A172 (cell line): ENCODE measurements around the gene MRPL30. TPM values are rescaled to one million over a fixed set of nuclear protein-coding genes. Genes with fewer than 3 reads are reported as not detected.
"Not testable (repeated sequence)": the region's sequence is repeated elsewhere in the genome, so short reads cannot be mapped to it uniquely, and the experiment has no call there.

Experiments used
- DNase-seq: peaks from one replicate; pipeline ENCODE4 v3.0.0-alpha.2; 2015; ENCODE audit warnings: low spot score
- total RNA-seq: library from RNA; depleted of rRNA; stranded (reverse); fragments of >200 nt; shearing (Covaris generic); gene quantifications from 2 replicates; pipeline ENCODE4 v1.2.3, GENCODE V29; 2014; rRNA removed

MRPL30 gene
- total RNA-seq, 1 experiment from 2014 or later, result 67.3 TPM

DNA sequence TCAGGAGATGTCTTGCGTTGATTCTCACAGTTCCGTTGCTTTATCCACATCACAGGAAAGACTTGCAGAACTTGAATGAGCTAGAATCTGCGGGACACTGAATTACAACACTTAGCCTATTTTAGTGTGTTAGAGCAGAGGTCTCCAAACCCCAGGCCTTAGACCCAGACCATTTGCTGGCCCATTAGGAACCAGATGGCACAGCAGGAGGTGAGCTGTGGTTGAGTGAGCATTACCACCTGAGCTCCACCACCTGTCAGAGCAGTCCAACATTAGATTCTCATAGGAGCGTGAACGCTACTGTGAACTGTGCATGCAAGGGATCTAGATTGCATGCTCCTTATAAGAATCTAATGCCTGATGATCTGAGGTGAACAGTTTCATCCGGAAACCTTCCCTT is 3.8 kb downstream of the MRPL30 start:
- DNase-seq, result no peak

DNA sequence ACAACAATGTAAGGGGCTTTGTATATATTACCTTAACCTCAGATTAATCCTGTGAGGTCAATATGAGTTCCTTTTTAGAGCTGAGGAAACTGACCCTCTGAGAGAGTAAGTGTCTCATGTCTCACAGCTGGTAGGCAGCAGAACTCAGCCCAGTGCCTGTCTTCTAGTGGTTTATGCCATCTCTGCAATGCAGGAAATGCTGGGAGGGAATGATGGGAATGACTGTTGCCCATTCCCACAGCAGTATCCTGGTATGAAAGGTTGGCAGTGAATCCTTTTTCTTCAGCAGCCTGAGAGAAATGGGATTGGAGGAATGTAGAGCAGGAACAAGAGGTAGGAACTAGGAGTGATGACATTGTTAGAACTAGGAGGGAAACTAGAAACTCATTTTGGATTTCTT is 6.0 kb downstream of the MRPL30 start:
- DNase-seq, result no peak

DNA sequence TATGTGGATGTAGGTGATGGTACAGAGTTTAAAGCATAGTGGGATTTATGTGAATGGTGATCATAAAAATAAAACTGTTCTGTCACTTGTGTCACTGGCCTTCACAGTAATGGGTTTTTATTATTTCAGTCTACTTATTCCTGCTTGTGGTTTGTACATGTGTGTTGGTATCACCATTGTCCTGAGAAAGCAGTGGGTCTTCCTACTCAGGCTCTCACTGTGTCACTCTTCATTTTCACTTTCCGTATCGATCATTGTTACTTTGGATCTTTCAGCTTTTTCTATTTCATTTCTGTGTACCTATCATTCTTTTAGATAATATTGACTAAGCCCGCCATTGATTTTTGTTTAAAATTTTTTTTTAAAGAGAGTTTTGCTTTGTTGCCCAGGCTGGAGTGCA is 7.4 kb downstream of the MRPL30 start:
- DNase-seq, result no peak

DNA sequence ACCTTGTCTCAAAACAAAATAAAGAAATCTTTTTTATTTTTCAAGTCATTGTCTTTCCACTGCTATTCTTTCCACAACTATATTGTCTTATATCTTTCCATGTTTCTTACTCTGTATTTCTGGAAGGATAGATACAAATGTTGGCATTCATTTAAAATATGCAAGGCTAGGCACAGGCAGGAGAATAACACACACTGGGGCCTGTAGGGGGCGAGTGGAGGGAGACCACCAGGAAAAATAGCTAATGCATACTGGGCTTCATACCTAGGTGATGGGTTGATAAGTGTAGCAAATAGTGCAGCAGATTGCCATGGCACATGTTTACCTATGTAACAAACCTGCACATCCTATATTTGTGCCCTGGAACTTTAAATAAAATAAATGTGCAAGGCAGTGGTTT is 9.6 kb downstream of the MRPL30 start:
- no peak for DNase-seq

DNA sequence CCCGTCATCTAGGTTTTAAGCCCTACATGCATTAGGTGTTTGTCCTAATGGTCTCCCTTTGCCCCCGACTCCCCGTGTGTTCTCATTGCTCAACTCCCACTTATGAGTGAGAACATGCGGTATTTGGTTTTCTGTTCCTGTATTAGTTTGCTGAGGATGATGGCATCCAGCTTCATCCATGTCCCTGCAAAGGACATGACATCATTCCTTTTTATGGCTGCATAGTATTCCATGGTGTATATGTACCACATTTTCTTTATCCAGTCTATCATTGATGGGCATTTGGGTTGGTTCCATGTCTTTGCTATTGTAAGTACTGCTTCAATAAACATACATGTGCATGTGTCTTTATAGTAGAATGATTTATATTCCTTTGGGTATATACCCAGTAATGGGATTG is 11.4 kb downstream of the MRPL30 start:
- DNase-seq, result not testable (repeated sequence)

DNA sequence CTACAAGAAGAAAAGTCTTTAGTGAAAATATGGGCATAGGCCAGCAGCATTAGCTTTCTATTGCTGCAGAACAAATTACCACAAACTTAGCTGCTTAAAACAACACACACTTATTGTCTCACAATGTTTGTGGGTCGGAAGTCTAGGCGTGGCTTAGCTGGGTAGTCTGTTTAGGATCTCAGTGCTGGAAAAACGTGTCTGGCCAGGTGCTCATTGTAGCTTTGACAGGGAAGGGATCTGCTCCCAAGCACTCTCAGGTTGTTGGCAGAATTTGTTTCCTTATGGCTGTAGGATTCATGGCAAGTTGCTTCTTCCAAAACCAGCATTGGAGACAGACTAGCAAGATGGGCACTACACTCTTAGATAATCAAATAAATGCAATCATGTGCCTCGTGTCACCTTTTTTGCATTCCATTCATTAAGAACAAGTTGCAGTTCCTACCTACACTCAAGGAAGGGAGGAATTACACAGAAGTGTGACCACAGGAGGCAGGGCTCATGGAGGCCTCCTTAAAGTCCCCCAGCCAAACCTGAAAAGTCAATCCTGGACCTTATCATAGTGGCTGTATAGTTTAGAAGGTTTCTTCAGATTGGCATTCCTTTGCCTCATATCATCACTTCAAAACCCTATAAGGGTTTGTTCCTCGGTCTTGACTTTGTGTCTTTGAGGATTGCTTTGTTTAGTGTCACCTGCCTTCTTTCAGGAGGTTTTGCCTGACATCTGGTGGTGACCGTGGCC is 17.3 kb downstream of the MRPL30 start:
- DNase-seq, result no peak

DNA sequence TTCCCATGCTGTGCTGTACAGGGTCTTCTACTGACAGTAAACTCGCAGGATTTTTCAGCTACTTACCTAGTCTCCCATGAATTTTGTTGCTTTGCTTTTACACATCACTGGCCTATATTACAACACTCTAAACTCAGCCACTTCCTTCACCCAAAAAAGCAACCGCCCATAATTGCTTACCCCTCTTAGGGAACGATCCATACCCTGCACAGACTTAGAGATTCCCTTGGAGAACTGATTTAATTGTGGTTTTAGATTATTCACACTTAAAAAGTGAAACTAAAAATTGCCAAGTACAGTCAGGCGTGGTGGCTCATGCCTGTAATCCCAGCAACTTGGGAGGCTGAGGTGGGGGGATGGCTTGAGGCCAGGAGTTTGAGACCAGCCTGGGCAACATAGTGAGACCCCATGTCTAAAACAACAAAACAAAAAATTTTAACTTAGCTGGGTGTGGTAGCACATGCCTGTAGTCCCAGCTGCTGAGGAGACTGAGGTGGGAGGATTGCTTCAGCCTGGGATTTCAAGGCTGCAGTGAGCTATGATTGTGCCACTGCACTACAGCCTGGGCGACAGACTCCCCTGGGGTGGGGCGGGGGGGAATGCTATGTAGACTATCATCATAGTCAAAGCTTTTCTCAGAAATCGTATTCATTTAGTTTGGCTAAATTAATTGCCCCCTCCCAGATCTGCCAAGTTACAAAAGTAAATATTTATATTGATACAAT is 19.3 kb downstream of the MRPL30 start:
- DNase-seq, result no peak

DNA sequence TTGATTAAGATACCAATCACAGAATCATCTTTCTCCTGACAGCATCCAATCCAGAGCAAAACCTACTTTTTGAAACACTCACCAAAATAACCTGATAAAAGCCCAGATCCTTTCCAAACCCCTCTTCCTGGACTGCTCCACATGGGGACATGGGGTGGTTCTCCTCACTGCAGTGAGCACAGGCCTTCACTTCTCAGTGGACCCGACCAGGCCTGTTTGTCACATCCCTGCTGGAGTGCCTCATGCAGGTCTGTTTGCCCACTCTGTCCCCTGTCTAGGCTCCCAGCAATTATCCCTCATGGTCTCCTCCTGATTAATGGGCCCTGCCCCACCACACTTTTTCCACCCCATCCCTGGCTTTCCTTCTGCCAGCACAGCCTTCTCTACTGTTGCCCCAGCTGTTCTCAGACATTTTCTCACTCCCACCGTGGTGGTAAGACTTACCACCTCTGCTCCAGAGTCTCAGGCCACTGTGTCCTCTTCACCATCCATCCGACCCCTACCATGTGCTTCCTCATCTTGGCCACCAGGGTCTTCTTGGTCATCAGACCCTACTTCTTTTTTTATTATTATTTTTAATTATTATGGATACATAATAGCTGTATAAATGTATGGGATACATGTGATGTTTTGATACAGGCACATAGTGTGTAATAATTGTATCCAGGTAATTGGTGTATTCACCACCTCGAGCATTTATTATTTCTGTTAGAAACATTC is 21.1 kb downstream of the MRPL30 start:
- DNase-seq, result no peak

DNA sequence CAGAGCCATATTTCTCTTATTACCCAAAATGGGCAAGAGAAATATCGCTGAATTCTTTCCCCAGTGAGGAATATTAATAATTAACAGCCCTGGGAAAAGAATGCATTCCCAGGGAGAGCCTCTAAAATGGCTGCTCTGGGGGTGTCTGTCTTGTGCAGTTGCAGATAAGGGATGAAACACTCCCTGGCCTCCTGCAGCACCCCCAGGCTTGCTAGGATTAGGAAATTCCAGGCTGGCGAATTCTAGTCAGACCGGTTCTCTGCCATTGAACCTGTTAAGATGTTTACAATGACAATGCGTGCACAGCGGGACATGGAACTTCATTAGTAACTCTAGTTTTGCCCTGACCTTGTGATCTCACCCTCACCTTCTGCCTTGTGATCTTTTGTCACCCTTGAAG is 24.5 kb downstream of the MRPL30 start:
- DNase-seq, result no peak

DNA sequence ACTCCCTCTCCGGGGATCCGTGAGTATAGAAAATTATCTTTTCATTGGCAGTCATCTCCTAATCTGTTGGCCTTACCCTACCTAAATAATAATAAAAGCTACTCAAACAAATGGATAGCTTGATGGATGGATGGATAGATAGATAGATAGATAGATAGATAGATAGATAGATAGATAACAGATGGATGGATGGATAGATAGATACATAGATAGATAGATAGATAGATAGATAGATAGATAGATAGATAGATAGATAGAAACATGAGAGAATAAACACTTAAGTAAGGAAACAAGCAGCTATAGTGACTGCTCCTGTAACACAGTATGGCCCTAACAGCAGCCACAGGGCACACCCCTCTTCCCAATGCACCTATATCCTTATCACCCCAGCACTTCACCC is 35.1 kb downstream of the MRPL30 start:
- no peak for DNase-seq

DNA sequence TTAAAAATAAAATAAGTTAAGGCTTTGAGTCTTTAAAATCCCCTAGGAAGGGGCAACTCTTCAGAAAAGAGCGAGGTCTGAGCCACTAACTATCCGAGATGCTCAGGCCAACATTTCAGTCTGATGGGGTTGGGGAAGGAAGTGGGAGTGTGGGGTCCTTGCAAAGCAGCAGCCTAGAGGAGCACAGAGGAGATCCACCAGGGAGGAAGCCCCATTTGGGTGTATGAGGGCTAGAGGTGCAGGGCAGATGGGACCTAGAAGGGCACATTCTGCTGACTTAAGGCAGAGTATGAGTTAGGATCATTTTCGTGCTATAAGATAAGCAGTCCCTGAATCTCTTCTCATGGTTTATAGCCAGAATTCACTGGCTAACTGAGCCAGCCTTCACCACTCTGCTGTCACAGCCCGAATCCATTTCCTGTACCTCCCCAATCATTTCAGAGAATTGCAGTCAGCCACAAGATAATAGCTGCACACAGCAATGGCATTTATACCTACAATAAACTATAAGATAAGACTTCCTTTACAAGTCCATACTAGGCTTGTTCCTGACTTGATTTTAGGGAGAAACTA is 37.0 kb downstream of the MRPL30 start:
- DNase-seq, result no peak

DNA sequence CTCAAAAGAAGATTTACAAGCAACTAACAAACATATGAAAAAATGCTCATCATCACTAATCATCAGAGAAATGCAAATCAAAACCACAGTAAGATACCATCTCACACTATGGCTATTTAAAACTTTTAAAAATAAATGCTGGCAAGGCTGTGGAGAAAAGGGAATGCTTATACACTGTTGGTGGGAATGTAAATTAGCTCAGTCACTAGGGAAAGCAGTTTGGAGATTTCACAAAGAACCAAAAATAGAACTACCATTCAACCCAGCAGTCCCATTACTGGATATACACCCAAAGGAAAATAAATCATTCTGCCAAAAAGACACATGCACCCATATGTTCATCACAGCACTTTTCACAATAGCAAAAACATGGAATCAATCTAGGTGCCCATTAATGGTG is 52.2 kb downstream of the MRPL30 start:
- DNase-seq, result not testable (repeated sequence)

DNA sequence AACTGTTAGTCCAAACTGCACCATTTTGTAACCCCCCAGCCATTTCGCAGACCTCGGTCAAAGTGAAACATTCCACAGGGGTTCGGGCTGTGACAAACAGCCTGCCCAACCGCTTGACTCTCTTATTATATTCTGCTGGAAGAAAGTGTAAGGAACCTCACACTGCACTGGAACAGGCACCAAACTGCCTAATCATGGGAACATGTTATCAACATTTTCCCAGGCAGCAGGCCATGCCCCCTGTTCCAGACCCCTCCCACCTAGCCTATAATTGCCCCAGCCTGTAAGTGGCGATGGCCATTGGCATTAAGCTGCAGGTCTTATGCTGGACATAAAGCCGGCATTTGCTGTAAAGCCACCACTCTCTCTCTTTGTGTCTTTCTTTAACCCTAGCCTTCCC is 57.6 kb downstream of the MRPL30 start:
- no peak for DNase-seq

DNA sequence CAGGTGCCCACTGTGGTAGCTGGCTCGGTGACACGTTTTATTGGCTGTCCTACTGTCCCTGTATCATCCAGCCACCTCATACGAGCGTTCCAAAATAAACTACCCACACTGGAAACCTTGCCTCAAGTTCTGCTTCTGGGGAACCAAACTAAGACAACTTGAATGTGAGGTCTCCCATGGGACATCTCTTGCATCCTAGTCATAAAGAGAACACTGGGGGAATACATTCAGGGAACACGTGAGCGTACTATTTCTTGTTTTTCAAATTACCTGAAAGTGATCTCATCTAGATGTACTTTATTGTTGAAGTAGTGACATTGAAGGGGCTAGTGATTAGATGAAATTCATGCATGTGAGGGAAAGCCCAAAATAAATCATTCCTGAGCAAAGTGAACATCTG is 59.4 kb downstream of the MRPL30 start:
- no peak for DNase-seq

DNA sequence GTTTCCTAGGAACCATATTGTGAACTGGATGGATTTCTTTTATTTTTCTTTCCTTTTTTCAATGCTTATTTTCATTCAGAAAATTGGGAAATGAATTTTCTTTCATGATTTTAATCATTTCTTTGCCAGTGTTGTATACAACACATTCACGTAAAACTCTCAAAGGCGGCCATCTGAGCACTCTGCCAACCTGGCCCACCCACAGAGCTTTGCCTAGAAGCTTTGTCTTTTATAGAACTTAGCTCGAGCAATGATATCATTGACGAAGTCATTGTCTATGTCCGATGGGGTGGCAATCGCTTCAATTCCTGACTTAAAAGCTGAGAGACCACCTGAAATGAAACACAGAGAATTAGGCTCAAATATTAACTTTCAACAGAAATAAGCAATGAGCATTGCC is 61.2 kb downstream of the MRPL30 start:
- no peak for DNase-seq

Other genes with a start within 250 kb of the MRPL30 start
- 0.79 and 3.1 TPM in 2 replicates for gene CRACDL, start 245.0 kb upstream of the MRPL30 start, total RNA-seq
- gene C2orf15, start 39.5 kb upstream of the MRPL30 start, total RNA-seq, result 1.0 and 1.4 TPM in 2 replicates
- gene TSGA10, start 26.2 kb upstream of the MRPL30 start, total RNA-seq, result 2.0 and 4.0 TPM in 2 replicates
- gene LIPT1, start 26.2 kb upstream of the MRPL30 start, total RNA-seq, result 7.2 and 8.4 TPM in 2 replicates
- gene MITD1, start 126 bp upstream of the MRPL30 start, total RNA-seq, result 79.9 and 80.1 TPM in 2 replicates
- not detected in 2 replicates for gene LYG2, start 74.5 kb downstream of the MRPL30 start, total RNA-seq
- gene LYG1, start 120.0 kb downstream of the MRPL30 start, total RNA-seq, result not detected in 2 replicates
- 197 and 209 TPM in 2 replicates for gene TXNDC9, start 155.1 kb downstream of the MRPL30 start, total RNA-seq
- 17.2 and 19.1 TPM in 2 replicates for gene EIF5B, start 156.2 kb downstream of the MRPL30 start, total RNA-seq